Activated CD4-positive, alpha-beta T cell treated with anti-CD3 and anti-CD28 coated beads, Interleukin-2, amount 50 U/mL, for 1 hour (primary cell): ENCODE measurements around the gene CAGE1.
A peak's percentile ranks its signal among the peaks of the same experiment; 100 is the strongest.
"Not testable (repeated sequence)": the region's sequence is repeated elsewhere in the genome, so short reads cannot be mapped to it uniquely, and the experiment has no call there.

ENCODE experiments used
- DNase-seq: peaks from one replicate; pipeline ENCODE4 v3.0.0-alpha.2; 2020

CAGE1 gene

GRCh38 chr6:7406743-7407142 is 17.2 kb upstream of the CAGE1 start:
- no peak for DNase-seq

- no peak for DNase-seq
Observed at GRCh38 chr6:7404546-7404945, 15.0 kb upstream of the CAGE1 start.

GRCh38 chr6:7402716-7403115 is 13.2 kb upstream of the CAGE1 start:
- DNase-seq, result no peak

GRCh38 chr6:7401075-7401474 is 11.5 kb upstream of the CAGE1 start:
- no peak for DNase-seq

- no peak for DNase-seq
Observed at GRCh38 chr6:7392402-7392801, 2.9 kb upstream of the CAGE1 start.

GRCh38 chr6:7391151-7391550 is 1.6 kb upstream of the CAGE1 start:
- DNase-seq, result no peak

GRCh38 chr6:7390226-7390878 is 810 bp upstream of the CAGE1 start:
- peak; percentile 43 for DNase-seq

GRCh38 chr6:7389162-7389450 is 436 bp downstream of the CAGE1 start:
- DNase-seq, result no peak

GRCh38 chr6:7381092-7381491 is 8.4 kb downstream of the CAGE1 start:
- DNase-seq, result no peak

GRCh38 chr6:7378740-7379139 is 10.8 kb downstream of the CAGE1 start:
- DNase-seq, result no peak

- DNase-seq, result no peak
Observed at GRCh38 chr6:7377961-7378360, 11.6 kb downstream of the CAGE1 start.

- DNase-seq, result no peak
Observed at GRCh38 chr6:7373739-7374138, 15.8 kb downstream of the CAGE1 start.

GRCh38 chr6:7367408-7367807 is 22.1 kb downstream of the CAGE1 start:
- DNase-seq, result no peak

- not testable (repeated sequence) for DNase-seq
Observed at GRCh38 chr6:7351916-7352315, 37.6 kb downstream of the CAGE1 start.

GRCh38 chr6:7350591-7350990 is 39.0 kb downstream of the CAGE1 start:
- DNase-seq, result not testable (repeated sequence)

GRCh38 chr6:7347551-7347997 is 42.0 kb downstream of the CAGE1 start:
- not testable (repeated sequence) for DNase-seq

- DNase-seq, result not testable (repeated sequence)
Observed at GRCh38 chr6:7344773-7345450, 44.6 kb downstream of the CAGE1 start.

- DNase-seq, result no peak
Observed at GRCh38 chr6:7343546-7344475, 45.7 kb downstream of the CAGE1 start.

- DNase-seq, result no peak
Observed at GRCh38 chr6:7341989-7342742, 47.4 kb downstream of the CAGE1 start.

- no peak for DNase-seq
Observed at GRCh38 chr6:7341271-7341670, 48.3 kb downstream of the CAGE1 start.

GRCh38 chr6:7339007-7339732 is 50.4 kb downstream of the CAGE1 start:
- not testable (repeated sequence) for DNase-seq

- no peak for DNase-seq
Observed at GRCh38 chr6:7338031-7338430, 51.5 kb downstream of the CAGE1 start.
